Tibial nerve (tissue), 4 donors: ENCODE measurements around the gene ATAD3B. TPM values are rescaled to one million over a fixed set of nuclear protein-coding genes. Genes with fewer than 3 reads are reported as not detected.
"Not testable (repeated sequence)": the region's sequence is repeated elsewhere in the genome, so short reads cannot be mapped to it uniquely, and the experiment has no call there.

Experiments used
- DNase-seq, 2 donors: peaks; one replicate each; pipeline ENCODE4 v3.0.0-alpha.2; 2019; ENCODE audit warnings: low spot score in 2 of 2
- H3K27ac ChIP-seq, 4 donors: fragments of 200-600 bp; sonication (generic) in 3 of 4; one replicate each; pipeline ENCODE4 v1.5.1; 2017 to 2019; ENCODE audit warnings: mild to moderate bottlenecking in 1 of 4
- H3K27me3 ChIP-seq, 2 donors: fragments of 200-600 bp; sonication (generic) in 1 of 2; one replicate each; pipeline versions ENCODE4 v1.5.1 to v1.6.0; 2017 to 2019
- H3K36me3 ChIP-seq, 3 donors: fragments of 200-600 bp; sonication (generic); one replicate each; pipeline ENCODE4 v1.5.1; 2018 to 2019
- H3K4me1 ChIP-seq, 4 donors: fragments of 200-600 bp; sonication (generic) in 3 of 4; one replicate each; pipeline ENCODE4 v1.5.1; 2017 to 2019
- H3K4me3 ChIP-seq, 4 donors: fragments of 200-600 bp; sonication (generic) in 3 of 4; one replicate each; pipeline ENCODE4 v1.5.1; 2017 to 2019; ENCODE audit warnings: mild to moderate bottlenecking in 1 of 4, moderate library complexity in 1 of 4
- H3K9me3 ChIP-seq, 4 donors: fragments of 200-600 bp; sonication (generic) in 3 of 4; one replicate each; pipeline ENCODE4 v1.5.1; 2017 to 2019
- EP300 ChIP-seq, 2 donors: sonication (generic); formaldehyde crosslinking; IDR thresholded peaks; one replicate each; pipeline ENCODE4 v1.6.1; 2017; ENCODE audit warnings: antibody characterized with exemption in 2 of 2, mild to moderate bottlenecking in 1 of 2
- POLR2A ChIP-seq, 2 donors: fragments of 450-650 bp; IDR thresholded peaks; one replicate each; pipeline ENCODE4 v1.6.1; 2017; ENCODE audit warnings: antibody characterized with exemption in 2 of 2, mild to moderate bottlenecking in 2 of 2, moderate library complexity in 2 of 2
- WGBS, 2 donors: methylation state at CpG; one replicate each; pipeline ENCODE4 v1.1.5; 2018; 5-methylcytosine and 5-hydroxymethylcytosine counted together
- total RNA-seq, 4 donors: library from RNA; depleted of rRNA; stranded (reverse); fragments of >200 nt; gene quantifications; one replicate each; pipeline ENCODE4 v1.1.0, GENCODE V29; 2016
- TF ChIP-seq, protein P1 (sequence below), 5 experiments: fragments of 200-600 bp in 3 of 5; fragments of 450-650 bp in 2 of 5; sonication (generic) in 3 of 5; IDR thresholded peaks; one replicate each; pipeline ENCODE4 v1.5.1; 2016 to 2019; ENCODE audit warnings: antibody characterized with exemption in 5 of 5, mild to moderate bottlenecking in 3 of 5, moderate library complexity in 2 of 5

ATAD3B gene
- total RNA-seq, 4 donors from 2014 or later, result 18.4 to 48.9 (median 22.5) TPM

DNA sequence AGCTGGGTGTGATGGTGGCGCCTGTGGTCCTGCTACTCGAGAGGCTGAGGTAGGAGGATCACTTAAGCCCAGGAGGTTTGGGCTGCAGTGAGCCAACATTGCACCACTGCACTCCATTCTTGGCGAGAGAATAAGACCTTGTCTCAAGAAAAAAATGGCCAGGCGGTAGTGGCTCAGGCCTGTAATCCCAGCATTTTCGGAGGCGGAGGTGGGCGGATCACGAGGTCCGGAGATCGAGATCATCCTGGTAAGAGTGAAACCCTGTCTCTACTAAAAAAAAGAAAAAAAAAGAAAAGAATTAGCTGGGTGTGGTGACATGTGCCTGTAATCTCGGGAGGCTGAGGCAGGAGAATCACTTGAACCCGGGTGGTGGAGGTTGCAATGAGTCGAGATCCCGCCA is 11.3 kb downstream of the ATAD3B start:
- Histone ChIP-seq H3K27me3 (no peaks in the 10 kb centered on the region), H3K36me3 (peaks cover 0 to 89% (median 14%) of the 10 kb centered on the region in 3 donors), H3K4me3 (no peak overlapping the region), H3K27ac (no peak overlapping the region), H3K9me3 (no peaks in the 10 kb centered on the region), H3K4me1 (no peaks in the 10 kb centered on the region)
- no peak for DNase-seq
- WGBS, 2 donors, result 93 to 95% methylated on average over 14 of the region's 14 CpGs
- TF ChIP-seq EP300 (IDR thresholded peaks at IDR 0.05) (no peak), POLR2A (IDR thresholded peaks at IDR 0.05) (no peak)
- TF ChIP-seq, protein P1, sequence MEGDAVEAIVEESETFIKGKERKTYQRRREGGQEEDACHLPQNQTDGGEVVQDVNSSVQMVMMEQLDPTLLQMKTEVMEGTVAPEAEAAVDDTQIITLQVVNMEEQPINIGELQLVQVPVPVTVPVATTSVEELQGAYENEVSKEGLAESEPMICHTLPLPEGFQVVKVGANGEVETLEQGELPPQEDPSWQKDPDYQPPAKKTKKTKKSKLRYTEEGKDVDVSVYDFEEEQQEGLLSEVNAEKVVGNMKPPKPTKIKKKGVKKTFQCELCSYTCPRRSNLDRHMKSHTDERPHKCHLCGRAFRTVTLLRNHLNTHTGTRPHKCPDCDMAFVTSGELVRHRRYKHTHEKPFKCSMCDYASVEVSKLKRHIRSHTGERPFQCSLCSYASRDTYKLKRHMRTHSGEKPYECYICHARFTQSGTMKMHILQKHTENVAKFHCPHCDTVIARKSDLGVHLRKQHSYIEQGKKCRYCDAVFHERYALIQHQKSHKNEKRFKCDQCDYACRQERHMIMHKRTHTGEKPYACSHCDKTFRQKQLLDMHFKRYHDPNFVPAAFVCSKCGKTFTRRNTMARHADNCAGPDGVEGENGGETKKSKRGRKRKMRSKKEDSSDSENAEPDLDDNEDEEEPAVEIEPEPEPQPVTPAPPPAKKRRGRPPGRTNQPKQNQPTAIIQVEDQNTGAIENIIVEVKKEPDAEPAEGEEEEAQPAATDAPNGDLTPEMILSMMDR (IDR thresholded peaks at IDR 0.05), result no peak

DNA sequence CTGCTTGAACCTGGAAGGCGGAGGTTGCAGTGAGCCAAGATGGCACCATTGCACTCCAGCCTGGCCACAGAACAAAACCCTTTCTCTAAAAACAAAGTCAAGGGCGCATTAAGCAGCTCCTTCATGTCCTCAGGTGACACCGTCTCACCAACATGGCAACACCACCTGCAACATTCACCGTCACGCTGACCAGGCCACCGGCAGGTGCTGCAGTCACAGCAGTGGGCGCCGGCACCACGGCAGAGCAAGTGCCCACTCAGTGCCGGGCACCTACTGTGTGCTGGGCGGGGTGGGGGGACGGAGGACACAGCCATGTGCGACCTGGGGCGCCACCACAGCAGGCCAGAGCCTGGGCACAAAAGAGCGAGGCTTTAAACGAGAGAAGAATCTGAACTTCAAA is 12.1 kb downstream of the ATAD3B start:
- WGBS, 2 donors, result 94 to 95% methylated on average over 16 of the region's 16 CpGs
- H3K9me3 ChIP-seq, result no peaks in the 10 kb centered on the region
- no peaks in the 10 kb centered on the region for H3K27me3 ChIP-seq
- H3K27ac ChIP-seq, result no peak overlapping the region
- TF ChIP-seq EP300 (IDR thresholded peaks at IDR 0.05) (no peak), POLR2A (IDR thresholded peaks at IDR 0.05) (no peak)
- TF ChIP-seq, protein P1 (IDR thresholded peaks at IDR 0.05), result no peak
- no peaks in the 10 kb centered on the region for H3K4me1 ChIP-seq
- H3K4me3 ChIP-seq, result no peak overlapping the region
- no peak for DNase-seq
- H3K36me3 ChIP-seq, result peaks cover 0 to 91% (median 14%) of the 10 kb centered on the region in 3 donors

DNA sequence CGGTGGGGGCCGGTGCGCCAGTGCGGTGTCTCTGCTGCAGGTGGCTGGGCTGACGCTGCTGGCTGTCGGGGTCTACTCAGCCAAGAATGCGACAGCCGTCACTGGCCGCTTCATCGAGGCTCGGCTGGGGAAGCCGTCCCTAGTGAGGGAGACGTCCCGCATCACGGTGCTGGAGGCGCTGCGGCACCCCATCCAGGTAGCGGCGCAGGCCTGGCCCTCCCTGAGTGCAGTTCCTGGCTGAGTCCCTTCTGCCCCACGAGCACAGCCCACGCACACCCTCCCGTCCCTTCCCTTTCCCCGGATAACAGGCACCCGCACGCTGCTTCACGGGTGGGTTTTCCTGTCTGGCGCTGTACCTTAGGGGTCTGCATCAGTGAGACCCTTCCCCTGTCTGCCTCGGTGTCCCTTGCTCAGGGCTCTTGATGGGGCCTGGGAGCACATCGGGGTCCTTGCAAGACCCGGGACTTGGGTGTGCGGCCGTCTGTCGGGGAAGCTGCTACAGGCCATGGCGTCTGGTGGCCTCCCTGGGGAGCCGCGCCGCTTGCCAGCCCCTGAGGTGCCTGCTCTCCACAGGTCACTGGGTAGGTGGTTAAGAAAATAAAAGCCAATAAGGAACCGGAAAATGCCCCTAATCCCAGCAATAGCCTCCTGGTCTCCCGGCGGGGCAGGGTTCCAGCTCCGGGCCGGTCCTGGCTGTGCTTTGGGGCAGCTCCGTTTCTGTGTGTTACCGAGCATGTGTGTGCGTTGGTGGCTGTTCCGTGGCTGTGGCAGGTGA is 13.6 kb downstream of the ATAD3B start:
- DNase-seq, H3K4me1 ChIP-seq, H3K27ac ChIP-seq, H3K27me3 ChIP-seq, H3K4me3 ChIP-seq, H3K9me3 ChIP-seq: not testable (repeated sequence)
- peaks cover 0 to 93% (median 10%) of the 10 kb centered on the region in 3 donors for H3K36me3 ChIP-seq
- 92 to 94% methylated on average over 5 to 22 of the region's 46 CpGs for WGBS, 2 donors

DNA sequence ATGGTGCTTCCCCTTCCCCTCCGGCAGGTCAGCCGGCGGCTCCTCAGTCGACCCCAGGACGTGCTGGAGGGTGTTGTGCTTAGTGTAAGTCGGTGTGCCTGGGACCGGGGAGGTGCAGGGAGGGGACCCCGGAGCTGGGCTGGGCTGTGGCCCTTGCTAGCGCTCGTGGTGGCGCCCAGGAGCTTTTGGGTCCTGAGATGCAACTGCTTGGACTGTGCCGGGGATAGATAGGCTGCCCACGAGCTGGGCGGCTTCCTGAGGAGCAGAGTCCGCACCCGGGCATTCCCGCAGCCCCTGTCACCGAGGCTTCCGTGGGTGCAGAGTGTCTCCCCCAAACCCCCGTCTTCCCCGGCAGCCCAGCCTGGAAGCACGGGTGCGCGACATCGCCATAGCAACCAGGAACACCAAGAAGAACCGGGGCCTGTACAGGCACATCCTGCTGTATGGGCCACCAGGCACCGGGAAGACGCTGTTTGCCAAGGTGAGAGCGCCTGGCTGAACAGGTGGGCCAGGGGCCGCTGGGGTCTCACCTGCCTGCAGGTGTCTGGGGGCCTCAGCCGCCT is 14.3 kb downstream of the ATAD3B start:
- DNase-seq, result not testable (repeated sequence)
- peaks cover 0 to 93% (median 15%) of the 10 kb centered on the region in 3 donors for H3K36me3 ChIP-seq
- 90 to 91% methylated on average over 2 to 29 of the region's 31 CpGs for WGBS, 2 donors

DNA sequence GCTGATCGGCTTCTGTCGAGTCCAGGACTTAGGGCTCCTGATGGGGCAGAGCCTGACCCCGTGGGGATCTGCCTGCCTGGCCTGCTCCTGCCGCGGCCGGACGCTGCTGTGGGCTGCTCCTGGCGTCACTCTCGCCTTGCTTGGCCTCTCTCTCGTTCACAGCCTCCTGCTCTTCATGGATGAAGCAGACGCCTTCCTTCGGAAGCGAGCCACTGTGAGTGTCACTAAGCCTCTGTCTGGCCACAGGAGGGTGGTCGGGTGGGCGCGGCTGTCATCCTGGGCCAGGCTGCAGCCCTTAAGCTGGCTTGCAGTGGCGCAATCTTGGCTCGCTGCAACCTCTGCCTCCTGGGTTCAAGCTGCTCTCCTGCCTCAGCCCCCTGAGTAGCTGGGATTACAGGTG is 16.1 kb downstream of the ATAD3B start:
- Histone ChIP-seq H3K4me1 (no peaks in the 10 kb centered on the region), H3K9me3 (peaks cover 0 to 14% (median 0%) of the 10 kb centered on the region in 4 donors), H3K27me3 (no peaks in the 10 kb centered on the region), H3K36me3 (peaks cover 0 to 99% (median 19%) of the 10 kb centered on the region in 3 donors), H3K4me3 (no peak overlapping the region), H3K27ac (no peak overlapping the region)
- DNase-seq, result no peak
- 92 to 96% methylated on average over 17 to 18 of the region's 18 CpGs for WGBS, 2 donors
- TF ChIP-seq, protein P1 (IDR thresholded peaks at IDR 0.05), result no peak
- TF ChIP-seq POLR2A (IDR thresholded peaks at IDR 0.05) (no peak), EP300 (IDR thresholded peaks at IDR 0.05) (no peak)

More for the DNA sequence above, 14.3 kb downstream of the ATAD3B start:
- H3K27me3 ChIP-seq, H3K27ac ChIP-seq, H3K4me3 ChIP-seq, H3K9me3 ChIP-seq, H3K4me1 ChIP-seq: not testable (repeated sequence)

DNA sequence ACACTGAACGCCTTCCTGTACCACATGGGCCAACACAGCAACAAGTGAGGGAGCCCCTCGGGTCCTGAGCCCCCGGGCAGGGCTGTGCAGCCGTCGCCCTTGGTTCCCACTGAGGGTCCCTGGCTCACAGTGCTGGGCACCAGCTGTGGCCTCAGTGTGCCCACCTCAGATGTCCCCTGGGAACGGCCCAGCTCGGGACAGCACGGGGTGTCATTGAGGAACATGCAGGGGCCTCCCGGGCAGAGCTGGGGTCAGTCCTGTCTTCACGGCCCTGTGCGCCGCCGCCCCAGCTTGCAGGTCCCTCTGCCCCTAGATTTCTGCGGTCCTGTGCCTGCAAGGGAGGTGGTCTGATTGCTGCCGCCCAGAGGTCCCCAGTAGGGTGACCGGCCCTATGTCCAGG is 17.7 kb downstream of the ATAD3B start:
- no peak for DNase-seq
- Histone ChIP-seq H3K9me3 (peaks cover 0 to 29% (median 2%) of the 10 kb centered on the region in 4 donors), H3K27me3 (no peaks in the 10 kb centered on the region), H3K27ac (no peak overlapping the region), H3K4me3 (no peak overlapping the region), H3K4me1 (no peaks in the 10 kb centered on the region), H3K36me3 (peaks cover 0 to 99% (median 21%) of the 10 kb centered on the region in 3 donors)
- TF ChIP-seq, protein P1 (IDR thresholded peaks at IDR 0.05), result no peak
- TF ChIP-seq POLR2A (IDR thresholded peaks at IDR 0.05), result no peak
- TF ChIP-seq EP300 (IDR thresholded peaks at IDR 0.05), result no peak
- 96 to 97% methylated on average over 8 to 15 of the region's 16 CpGs for WGBS, 2 donors
